Activated CD8-positive, alpha-beta memory T cell treated with anti-CD3 and anti-CD28 coated beads, Interleukin-2, amount 50 U/mL, for 24 hours (primary cell): Measurements from ENCODE around the gene HPS6.
A peak's percentile ranks its signal among the peaks of the same experiment; 100 is the strongest.
"Not testable (repeated sequence)": the region's sequence is repeated elsewhere in the genome, so short reads cannot be mapped to it uniquely, and the experiment has no call there.

Experiments
- DNase-seq: peaks from one replicate; pipeline ENCODE4 v3.0.0-alpha.2; 2020; ENCODE audit errors: extremely low read depth

HPS6 gene

GRCh38 chr10:102064868-102065560 is at the start of gene HPS6:
HPS6 (plus strand) TSS chr10:102065349; CDS start chr10:102065475, 126 bp downstream.
- peak; percentile 64 for DNase-seq

GRCh38 chr10:102016416-102016815 is 48.7 kb upstream of the HPS6 start:
- DNase-seq, result no peak

GRCh38 chr10:102017295-102017694 is 47.9 kb upstream of the HPS6 start:
- DNase-seq, result no peak

GRCh38 chr10:102020938-102021337 is 44.2 kb upstream of the HPS6 start:
- DNase-seq, result no peak

- DNase-seq, result no peak
These were observed 40.4 kb upstream of the HPS6 start for GRCh38 chr10:102024799-102025198.

GRCh38 chr10:102027261-102027660 is 37.9 kb upstream of the HPS6 start:
- DNase-seq, result no peak

- no peak for DNase-seq
These were observed 31.4 kb upstream of the HPS6 start for GRCh38 chr10:102033787-102034186.

GRCh38 chr10:102035807-102036206 is 29.3 kb upstream of the HPS6 start:
- not testable (repeated sequence) for DNase-seq

GRCh38 chr10:102038410-102038809 is 26.7 kb upstream of the HPS6 start:
- no peak for DNase-seq

- no peak for DNase-seq
These were observed 24.7 kb upstream of the HPS6 start for GRCh38 chr10:102040305-102041050.

GRCh38 chr10:102045292-102045691 is 19.9 kb upstream of the HPS6 start:
- DNase-seq, result no peak

GRCh38 chr10:102046095-102046494 is 19.1 kb upstream of the HPS6 start:
- DNase-seq, result no peak

- DNase-seq, result not testable (repeated sequence)
These were observed 10.1 kb upstream of the HPS6 start for GRCh38 chr10:102054881-102055646.

GRCh38 chr10:102055647-102056419 is 9.3 kb upstream of the HPS6 start, which contains the start of gene ARMH3:
ARMH3 (minus strand) TSS chr10:102056173; CDS start chr10:102040114, 16,059 bp downstream.
- peak; percentile 64 for DNase-seq

GRCh38 chr10:102059987-102060386 is 5.2 kb upstream of the HPS6 start:
- no peak for DNase-seq

- DNase-seq, result no peak
These were observed 664 bp upstream of the HPS6 start for GRCh38 chr10:102064503-102064867.

- DNase-seq, result no peak
These were observed 631 bp downstream of the HPS6 start for GRCh38 chr10:102065561-102066398.

- no peak for DNase-seq
These were observed 1.4 kb downstream of the HPS6 start for GRCh38 chr10:102066399-102067088.

- DNase-seq, result no peak
These were observed 2.2 kb downstream of the HPS6 start for GRCh38 chr10:102067091-102067916.
